GM21723 (cell line): ENCODE data around the gene CCDC126.
"Not testable (repeated sequence)": the region's sequence is repeated elsewhere in the genome, so short reads cannot be mapped to it uniquely, and the experiment has no call there.

Experiments used
- ATAC-seq: cut with Tn5 transposase; IDR thresholded peaks from one replicate; pipeline ENCODE4 v1.9.1; 2021; ENCODE audit warnings: mild to moderate bottlenecking, moderate library complexity; ENCODE audit not compliant: unreplicated experiment

CCDC126 gene

GRCh38 chr7:23597094-23598091 is at the start of gene CCDC126:
Gene CCDC126, plus strand, starts transcription at chr7:23597382. Its CDS starts 13,934 bp downstream, at chr7:23611316.
- ATAC-seq, result peak; percentile 81

GRCh38 chr7:23547662-23548061 is 49.5 kb upstream of the CCDC126 start:
- no peak for ATAC-seq

GRCh38 chr7:23558303-23558702 is 38.9 kb upstream of the CCDC126 start:
- ATAC-seq, result no peak

GRCh38 chr7:23570592-23571200 is 26.5 kb upstream of the CCDC126 start:
- peak; percentile 77 for ATAC-seq

GRCh38 chr7:23581975-23582374 is 15.2 kb upstream of the CCDC126 start:
- not testable (repeated sequence) for ATAC-seq

- ATAC-seq, result not testable (repeated sequence)
These were observed 11.9 kb upstream of the CCDC126 start for GRCh38 chr7:23585304-23585703.

- ATAC-seq, result no peak
These were observed 11.0 kb upstream of the CCDC126 start for GRCh38 chr7:23586159-23586558.

- no peak for ATAC-seq
These were observed 6.7 kb upstream of the CCDC126 start for GRCh38 chr7:23590529-23590928.

- no peak for ATAC-seq
These were observed 3.5 kb upstream of the CCDC126 start for GRCh38 chr7:23593706-23594105.

- peak; percentile 53 for ATAC-seq
These were observed 2.1 kb upstream of the CCDC126 start for GRCh38 chr7:23594879-23595604.

- no peak for ATAC-seq
These were observed 1.1 kb downstream of the CCDC126 start for GRCh38 chr7:23598296-23598695.

GRCh38 chr7:23600236-23600635 is 3.1 kb downstream of the CCDC126 start:
- no peak for ATAC-seq

- no peak for ATAC-seq
These were observed 6.6 kb downstream of the CCDC126 start for GRCh38 chr7:23603632-23604295.

GRCh38 chr7:23604296-23604640 is 7.1 kb downstream of the CCDC126 start:
- no peak for ATAC-seq

GRCh38 chr7:23607130-23607529 is 9.9 kb downstream of the CCDC126 start:
- no peak for ATAC-seq

GRCh38 chr7:23607866-23608265 is 10.7 kb downstream of the CCDC126 start:
- ATAC-seq, result no peak

- ATAC-seq, result no peak
These were observed 18.1 kb downstream of the CCDC126 start for GRCh38 chr7:23615331-23615730.

GRCh38 chr7:23616593-23616992 is 19.4 kb downstream of the CCDC126 start:
- ATAC-seq, result no peak

- ATAC-seq, result no peak
These were observed 20.3 kb downstream of the CCDC126 start for GRCh38 chr7:23617482-23617881.

- no peak for ATAC-seq
These were observed 21.1 kb downstream of the CCDC126 start for GRCh38 chr7:23618241-23618640.

GRCh38 chr7:23619141-23619540 is 22.0 kb downstream of the CCDC126 start:
- ATAC-seq, result no peak
